ENCODE measurements around the gene CCL18.
"Not testable (repeated sequence)": the region's sequence is repeated elsewhere in the genome, so short reads cannot be mapped to it uniquely, and the experiment has no call there.

The CCL18 gene

GRCh38 chr17:36063786-36064541 is at the start of gene CCL18:
TSS of gene CCL18 (plus strand) at chr17:36064272. CDS start at chr17:36064343, 71 bp downstream.
- no peak for DNase-seq

- no peak for DNase-seq
These were observed 49.1 kb upstream of the CCL18 start for GRCh38 chr17:36014946-36015345.

GRCh38 chr17:36015895-36016294 is 48.2 kb upstream of the CCL18 start:
- not testable (repeated sequence) for DNase-seq

- no peak for DNase-seq
These were observed 47.5 kb upstream of the CCL18 start for GRCh38 chr17:36016555-36016954.

- no peak for DNase-seq
These were observed 46.3 kb upstream of the CCL18 start, which contains the start of gene CCL23 for GRCh38 chr17:36017799-36018198. TSS of gene CCL23 (minus strand) at chr17:36017972. CDS start at chr17:36017897, 75 bp downstream.

- DNase-seq: no peak
These were observed 44.6 kb upstream of the CCL18 start for GRCh38 chr17:36019423-36019822.

- DNase-seq: no peak
These were observed 39.8 kb upstream of the CCL18 start for GRCh38 chr17:36024106-36024869.

- no peak for DNase-seq
These were observed 36.3 kb upstream of the CCL18 start for GRCh38 chr17:36027761-36028160.

- no peak for DNase-seq
These were observed 33.1 kb upstream of the CCL18 start for GRCh38 chr17:36030956-36031355.

- no peak for DNase-seq
These were observed 29.9 kb upstream of the CCL18 start for GRCh38 chr17:36034127-36034526.

GRCh38 chr17:36036235-36036634 is 27.8 kb upstream of the CCL18 start:
- DNase-seq: no peak

- no peak for DNase-seq
These were observed 16.0 kb upstream of the CCL18 start for GRCh38 chr17:36048066-36048465.

- DNase-seq: no peak
These were observed 14.4 kb upstream of the CCL18 start for GRCh38 chr17:36049643-36050042.

GRCh38 chr17:36055171-36055570 is 8.9 kb upstream of the CCL18 start:
- DNase-seq: no peak

- no peak for DNase-seq
These were observed 8.1 kb upstream of the CCL18 start for GRCh38 chr17:36055921-36056520.

GRCh38 chr17:36057911-36058310 is 6.2 kb upstream of the CCL18 start:
- DNase-seq: no peak

GRCh38 chr17:36059406-36059805 is 4.7 kb upstream of the CCL18 start:
- DNase-seq: no peak

GRCh38 chr17:36060816-36061215 is 3.3 kb upstream of the CCL18 start:
- DNase-seq: no peak

- DNase-seq: no peak
These were observed 2.4 kb downstream of the CCL18 start for GRCh38 chr17:36066365-36066985.

GRCh38 chr17:36068524-36068923 is 4.5 kb downstream of the CCL18 start:
- DNase-seq: no peak

- DNase-seq: no peak
These were observed 5.1 kb downstream of the CCL18 start for GRCh38 chr17:36069136-36069535.

- no peak for DNase-seq
These were observed 6.4 kb downstream of the CCL18 start for GRCh38 chr17:36070427-36070826.

GRCh38 chr17:36071751-36072150 is 7.7 kb downstream of the CCL18 start:
- DNase-seq: no peak

All from NCI-H2227 treated with DMSO at 0.1 percent for 48 hours (cell line).